Inflammatory macrophage (primary cell): ENCODE data around the gene TRIM51G.
"Not testable (repeated sequence)": the region's sequence is repeated elsewhere in the genome, so short reads cannot be mapped to it uniquely, and the experiment has no call there.

Experiments used
- DNase-seq, 2 donors: peaks; one replicate each; pipeline ENCODE4 v3.0.0-alpha.2; 2020 to 2022
- total RNA-seq, 18 experiments: gene quantifications; one replicate each; lab custom pipeline; 2026; ENCODE audit warnings: mixed read lengths in 6 of 18, inconsistent platforms in 2 of 18; lab: John Stamatoyannopoulos, UW

TRIM51G gene
- total RNA-seq, result 0 to 0.07 (median 0) reads per million in 18 experiments

DNA sequence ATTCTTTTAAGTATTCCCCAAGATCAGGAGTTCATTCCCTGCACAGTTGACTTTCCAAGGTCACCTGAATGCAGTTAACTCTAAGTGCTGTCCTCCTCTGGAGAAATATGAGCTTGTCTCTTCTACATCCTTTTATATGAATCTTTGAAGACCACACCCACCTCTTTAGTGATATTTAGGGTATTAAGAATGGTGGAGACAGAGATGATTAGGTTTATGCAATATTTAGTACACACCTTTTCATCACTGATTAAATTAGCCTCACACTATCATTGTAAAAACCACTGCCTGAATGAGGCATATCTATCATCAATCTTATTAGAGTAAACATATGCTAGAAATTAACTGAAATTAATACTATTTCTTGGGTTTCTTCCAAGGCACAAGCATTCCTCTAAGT, at the start of gene TRIM51G:
Gene TRIM51G (minus strand): TSS at position 101 of the 400 bp plus-strand sequence. CDS start 2,190 bp downstream, outside the sequence.
- DNase-seq, result not testable (repeated sequence)

DNA sequence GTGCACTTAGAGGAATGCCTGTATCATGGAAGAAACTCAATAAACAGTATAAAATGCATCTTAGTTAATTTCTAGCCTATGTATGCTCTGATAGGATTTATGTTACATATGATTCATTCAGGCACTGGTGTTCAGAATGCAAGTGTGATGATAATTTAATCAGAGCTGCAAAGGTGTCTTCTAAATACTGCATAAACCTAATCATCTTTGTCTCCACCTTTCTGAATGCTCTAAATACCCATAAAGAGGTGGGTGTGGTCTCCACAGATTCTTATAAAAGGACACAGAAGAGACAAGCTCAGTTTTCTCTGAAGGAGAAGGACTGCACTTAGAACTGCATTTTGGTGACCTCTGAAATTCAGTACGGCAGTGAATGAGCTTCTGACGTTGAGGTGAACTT, 44.8 kb upstream of the TRIM51G start, which contains the start of gene TRIM49B:
Gene TRIM49B (plus strand): TSS at position 301 of the 400 bp plus-strand sequence. CDS start 2,777 bp downstream, outside the sequence.
- not testable (repeated sequence) for DNase-seq

DNA sequence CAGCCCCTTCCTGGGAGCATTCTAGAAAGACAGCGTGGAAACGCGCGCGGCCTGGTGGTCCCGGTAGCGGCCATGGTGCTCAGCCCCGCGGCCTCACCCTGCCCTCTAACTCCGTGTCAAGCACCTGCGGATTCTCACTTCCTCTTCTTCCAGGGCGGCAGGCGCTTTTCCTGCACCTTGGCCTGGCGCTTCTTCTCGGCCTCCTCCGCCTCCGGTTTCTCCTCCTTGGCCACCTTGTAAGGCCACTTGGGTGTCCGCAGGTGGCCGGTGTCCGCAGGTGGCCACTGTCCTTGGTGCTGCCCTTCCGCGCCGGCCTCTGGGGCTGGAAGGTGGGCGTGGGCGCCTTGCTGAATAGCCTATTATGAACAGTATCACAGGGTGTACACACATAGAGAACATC, 15.1 kb downstream of the TRIM51G start:
- not testable (repeated sequence) for DNase-seq

DNA sequence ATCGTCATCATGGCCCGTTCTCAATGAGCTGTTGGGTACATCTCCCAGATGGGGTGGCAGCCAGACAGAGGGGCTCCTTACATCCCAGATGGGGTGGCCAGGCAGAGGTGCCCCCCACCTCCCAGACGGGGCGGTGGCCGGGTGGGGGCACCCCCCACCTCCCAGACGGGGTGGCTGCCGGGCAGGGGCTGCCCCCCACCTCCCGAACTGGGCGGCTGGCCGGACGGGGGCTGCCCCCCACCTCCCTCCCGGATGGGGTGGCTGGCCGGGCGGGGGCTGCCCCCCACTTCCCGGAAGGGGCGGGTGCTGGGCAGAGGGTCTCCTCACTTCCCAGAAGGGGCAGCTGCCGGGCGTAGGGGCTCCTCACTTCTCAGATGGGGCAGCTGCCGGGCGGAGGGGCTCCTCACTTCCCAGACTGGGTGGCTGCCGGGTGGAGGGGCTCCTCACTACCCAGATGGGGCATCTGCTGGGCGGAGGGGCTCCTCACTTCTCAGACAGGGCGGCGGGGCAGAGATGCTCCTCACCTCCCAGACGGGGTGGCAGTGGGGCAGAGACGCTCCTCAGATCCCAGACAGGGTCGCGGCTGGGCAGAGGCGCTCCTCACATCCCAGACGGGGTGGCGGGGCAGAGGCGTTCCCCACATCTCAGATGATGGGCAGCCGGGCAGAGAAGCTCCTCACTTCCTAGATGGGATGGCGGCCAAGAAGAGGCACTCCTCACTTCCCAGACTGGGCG, 28.2 kb downstream of the TRIM51G start:
- not testable (repeated sequence) for DNase-seq

DNA sequence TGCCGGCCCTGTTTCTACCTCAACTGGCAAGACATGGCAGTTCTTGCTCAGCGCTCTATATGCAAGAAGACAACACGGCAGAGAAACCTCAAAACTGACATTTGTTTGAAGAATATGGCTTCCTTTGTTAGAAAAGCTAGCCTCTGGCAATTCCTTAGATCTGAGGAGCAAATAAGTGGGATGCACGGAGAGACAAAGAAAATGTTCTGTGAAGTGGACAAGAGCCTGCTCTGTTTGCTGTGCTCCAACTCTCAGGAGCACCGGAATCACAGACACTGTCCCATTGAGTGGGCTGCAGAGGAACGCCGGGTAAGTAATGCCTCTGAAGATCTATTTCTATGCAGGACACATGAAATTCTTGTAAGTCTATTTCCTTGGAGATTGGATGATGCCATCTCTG, 37.9 kb downstream of the TRIM51G start:
- DNase-seq, result not testable (repeated sequence)
